Esophagus squamous epithelium (tissue), 5 donors: Measurements from ENCODE around the gene C4orf33. TPM values are rescaled to one million over a fixed set of nuclear protein-coding genes. Genes with fewer than 3 reads are reported as not detected.
"Not testable (repeated sequence)": the region's sequence is repeated elsewhere in the genome, so short reads cannot be mapped to it uniquely, and the experiment has no call there.

Source experiments
- DNase-seq: peaks from one replicate; lab custom pipeline; 2025; lab: John Stamatoyannopoulos, UW
- H3K27ac ChIP-seq, 4 donors: fragments of 200-600 bp; sonication (generic); one replicate each; pipeline ENCODE4 v1.5.1; 2016 to 2019; ENCODE audit warnings: mild to moderate bottlenecking in 1 of 4
- H3K27me3 ChIP-seq, 4 donors: fragments of 200-600 bp; sonication (generic); 1 replicate in 3 of 4; 2 replicates in 1 of 4; pipeline versions ENCODE4 v1.5.1 to v1.6.0; 2017 to 2021; ENCODE audit warnings: antibody characterized with exemption in 1 of 4
- H3K36me3 ChIP-seq, 3 donors: fragments of 200-600 bp; sonication (generic); one replicate each; pipeline ENCODE4 v1.5.1; 2016 to 2019
- H3K4me1 ChIP-seq, 3 donors: fragments of 200-600 bp; sonication (generic); one replicate each; pipeline ENCODE4 v1.5.1; 2017 to 2019
- H3K4me3 ChIP-seq, 4 donors: fragments of 200-600 bp; sonication (generic); 1 replicate in 3 of 4; 2 replicates in 1 of 4; pipeline ENCODE4 v1.5.1; 2016 to 2019; ENCODE audit warnings: mild to moderate bottlenecking in 2 of 4, moderate library complexity in 1 of 4
- H3K9me3 ChIP-seq, 3 donors: fragments of 200-600 bp; sonication (generic); one replicate each; pipeline ENCODE4 v1.5.1; 2016 to 2019
- POLR2A ChIP-seq, 4 donors: fragments of 450-650 bp; IDR thresholded peaks; one replicate each; pipeline ENCODE4 v1.6.1; 2017; ENCODE audit warnings: antibody characterized with exemption in 4 of 4, mild to moderate bottlenecking in 4 of 4, moderate library complexity in 3 of 4
- WGBS, 2 donors: methylation state at CpG; one replicate each; pipeline ENCODE4 v1.1.5; 2018; 5-methylcytosine and 5-hydroxymethylcytosine counted together
- intact Hi-C: fragments of 100-400 bp; cut with DNase I; formaldehyde crosslinking; loops from one replicate; pipeline ENCODE4 v1.15.0; 2022
- total RNA-seq, 4 donors: library from RNA; depleted of rRNA; stranded (reverse); fragments of >200 nt; gene quantifications; one replicate each; pipeline ENCODE4 v1.1.0, GENCODE V29; 2016
- TF ChIP-seq, protein P1 (sequence below), 6 experiments: fragments of 450-650 bp in 4 of 6; fragments of 200-600 bp in 2 of 6; sonication (generic) in 2 of 6; IDR thresholded peaks; one replicate each; pipeline ENCODE4 v1.5.1; 2016 to 2019; ENCODE audit warnings: antibody characterized with exemption in 6 of 6, mild to moderate bottlenecking in 4 of 6, moderate library complexity in 4 of 6
- donor health status: DM: yes; HTN: yes; CAD: no.

C4orf33 gene
- total RNA-seq, 4 donors from 2014 or later = 8.8 to 15.7 (median 10.8) TPM

DNA sequence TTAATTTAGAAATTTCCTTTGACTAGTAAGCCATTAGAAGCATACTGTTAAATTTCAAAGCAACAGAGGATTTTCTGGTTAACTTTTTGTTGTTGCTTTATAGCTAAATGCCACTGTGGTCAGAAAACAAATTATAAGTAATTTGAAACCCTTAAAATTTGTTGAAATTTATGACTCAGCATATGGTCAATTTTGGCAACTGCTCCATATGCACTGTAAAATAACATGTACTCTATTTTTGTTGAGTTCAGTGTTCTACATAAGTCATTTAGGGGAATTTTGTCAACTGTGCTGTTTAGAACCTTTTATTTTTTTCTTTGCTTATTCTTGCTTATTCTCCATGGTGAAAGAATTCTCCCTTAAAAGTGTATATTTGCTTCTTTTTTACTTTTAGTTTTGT lies 31.2 kb upstream of the C4orf33 start:
- Histone ChIP-seq H3K4me1 (no peaks in the 10 kb centered on the region), H3K4me3 (no peak overlapping the region), H3K27ac (no peak overlapping the region), H3K36me3 (peaks cover 0 to 31% (median 6%) of the 10 kb centered on the region in 3 donors), H3K9me3 (peaks cover 0 to 49% (median 40%) of the 10 kb centered on the region in 3 donors), H3K27me3 (no peaks in the 10 kb centered on the region)
- intact Hi-C loops = no loop called here
- TF ChIP-seq, protein P1, sequence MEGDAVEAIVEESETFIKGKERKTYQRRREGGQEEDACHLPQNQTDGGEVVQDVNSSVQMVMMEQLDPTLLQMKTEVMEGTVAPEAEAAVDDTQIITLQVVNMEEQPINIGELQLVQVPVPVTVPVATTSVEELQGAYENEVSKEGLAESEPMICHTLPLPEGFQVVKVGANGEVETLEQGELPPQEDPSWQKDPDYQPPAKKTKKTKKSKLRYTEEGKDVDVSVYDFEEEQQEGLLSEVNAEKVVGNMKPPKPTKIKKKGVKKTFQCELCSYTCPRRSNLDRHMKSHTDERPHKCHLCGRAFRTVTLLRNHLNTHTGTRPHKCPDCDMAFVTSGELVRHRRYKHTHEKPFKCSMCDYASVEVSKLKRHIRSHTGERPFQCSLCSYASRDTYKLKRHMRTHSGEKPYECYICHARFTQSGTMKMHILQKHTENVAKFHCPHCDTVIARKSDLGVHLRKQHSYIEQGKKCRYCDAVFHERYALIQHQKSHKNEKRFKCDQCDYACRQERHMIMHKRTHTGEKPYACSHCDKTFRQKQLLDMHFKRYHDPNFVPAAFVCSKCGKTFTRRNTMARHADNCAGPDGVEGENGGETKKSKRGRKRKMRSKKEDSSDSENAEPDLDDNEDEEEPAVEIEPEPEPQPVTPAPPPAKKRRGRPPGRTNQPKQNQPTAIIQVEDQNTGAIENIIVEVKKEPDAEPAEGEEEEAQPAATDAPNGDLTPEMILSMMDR (IDR thresholded peaks at IDR 0.05) = no peak
- TF ChIP-seq POLR2A (IDR thresholded peaks at IDR 0.05) = no peak
- no peak for DNase-seq

DNA sequence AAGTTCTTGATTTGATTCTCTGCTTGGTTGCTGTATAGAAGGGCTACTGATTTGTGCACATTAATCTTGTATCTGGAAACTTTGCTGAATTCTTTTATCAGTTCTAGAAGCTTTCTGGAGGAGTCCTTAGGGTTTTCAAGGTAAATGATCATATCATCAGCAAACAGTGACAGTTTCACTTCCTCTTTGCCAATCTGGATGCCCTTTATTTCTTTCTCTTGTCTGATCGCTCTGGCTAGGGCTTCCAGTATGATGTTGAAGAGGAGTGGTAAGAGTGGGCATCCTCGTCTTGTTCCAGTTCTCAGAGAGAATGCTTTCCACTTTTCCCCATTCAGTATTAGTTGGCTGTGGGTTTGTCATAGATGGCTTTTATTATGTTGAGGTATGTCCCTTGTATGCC lies 26.4 kb upstream of the C4orf33 start:
- H3K27me3 ChIP-seq, H3K4me3 ChIP-seq, H3K27ac ChIP-seq, intact Hi-C loops, H3K4me1 ChIP-seq, DNase-seq: not testable (repeated sequence)
- Histone ChIP-seq H3K36me3 (peaks cover 0 to 16% (median 0%) of the 10 kb centered on the region in 3 donors), H3K9me3 (peaks cover 0 to 14% (median 5%) of the 10 kb centered on the region in 3 donors)
- 92 to 94% methylated on average over 2 of the region's 2 CpGs for WGBS, 2 donors

DNA sequence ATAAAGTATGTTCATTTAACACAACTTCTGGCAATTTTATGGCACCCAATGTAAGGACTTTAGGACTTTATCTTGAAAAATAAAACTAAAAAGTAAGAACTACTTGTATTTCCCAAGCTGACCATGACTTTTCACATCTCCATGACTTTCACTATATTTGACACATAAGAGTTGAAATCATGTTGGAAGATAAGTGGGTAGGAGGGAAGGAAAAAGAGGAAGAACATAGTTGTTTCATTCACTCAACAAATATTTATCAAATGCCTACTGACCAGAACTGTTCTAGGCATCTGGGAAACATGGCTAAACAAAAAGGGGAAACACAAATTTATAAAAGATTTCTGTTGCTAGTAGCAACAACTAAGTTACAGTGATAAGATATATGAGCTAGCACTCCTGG lies 18.6 kb upstream of the C4orf33 start:
- TF ChIP-seq, protein P1 (IDR thresholded peaks at IDR 0.05) = no peak
- TF ChIP-seq POLR2A (IDR thresholded peaks at IDR 0.05) = no peak
- Histone ChIP-seq H3K27ac (no peak overlapping the region), H3K4me1 (no peaks in the 10 kb centered on the region), H3K9me3 (peaks cover 0 to under 1% (median 0%) of the 10 kb centered on the region in 3 donors), H3K36me3 (peaks cover 0 to 63% (median 14%) of the 10 kb centered on the region in 3 donors), H3K27me3 (no peaks in the 10 kb centered on the region), H3K4me3 (no peak overlapping the region)
- no peak for DNase-seq
- intact Hi-C loops = no loop called here

DNA sequence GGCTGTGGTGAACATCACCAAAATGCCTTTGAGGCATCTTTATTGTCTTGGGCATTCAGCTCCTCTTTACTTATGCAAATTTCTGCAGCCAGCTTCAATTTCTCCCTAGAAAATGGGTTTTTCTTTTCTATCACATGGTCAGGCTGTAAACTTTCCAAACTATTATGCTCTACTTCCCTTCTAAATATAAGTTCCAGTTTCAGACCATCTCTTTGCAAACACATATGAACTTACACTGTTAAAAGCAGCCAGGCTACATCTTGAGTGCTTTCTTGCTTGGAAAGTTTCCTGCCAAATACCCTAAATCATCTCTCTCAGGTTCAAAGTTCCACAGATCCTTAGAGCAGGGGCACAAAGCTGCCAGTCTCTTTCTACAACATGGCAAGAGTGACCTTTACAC lies 15.8 kb upstream of the C4orf33 start:
- no peak overlapping the region for H3K4me3 ChIP-seq
- TF ChIP-seq POLR2A (IDR thresholded peaks at IDR 0.05) = no peak
- TF ChIP-seq, protein P1 (IDR thresholded peaks at IDR 0.05) = no peak
- no peaks in the 10 kb centered on the region for H3K4me1 ChIP-seq
- H3K27ac ChIP-seq = no peak overlapping the region
- no peaks in the 10 kb centered on the region for H3K27me3 ChIP-seq
- intact Hi-C loops = no loop called here
- no peak for DNase-seq
- H3K36me3 ChIP-seq = peaks cover 0 to 53% (median 14%) of the 10 kb centered on the region in 3 donors
- H3K9me3 ChIP-seq = no peaks in the 10 kb centered on the region

DNA sequence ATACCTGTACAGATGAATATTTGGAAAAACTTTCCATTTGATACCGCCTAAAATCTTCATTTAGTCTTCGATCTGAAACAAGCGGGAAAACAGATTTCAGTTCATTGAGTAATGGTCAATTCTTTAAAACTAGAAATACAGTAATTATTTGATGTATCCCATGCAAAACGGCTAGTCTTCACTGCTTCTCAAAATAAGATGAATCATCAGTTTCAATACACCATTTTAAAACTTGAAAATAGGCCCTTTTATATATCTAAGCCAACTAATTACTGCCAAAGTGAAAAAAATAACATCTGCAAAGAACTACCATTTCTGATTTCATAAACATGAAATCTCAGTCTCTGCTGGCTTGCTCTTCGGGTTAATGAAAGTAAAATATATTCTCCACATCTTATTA lies 13.7 kb upstream of the C4orf33 start:
- no peak for TF ChIP-seq POLR2A (IDR thresholded peaks at IDR 0.05)
- TF ChIP-seq, protein P1 (IDR thresholded peaks at IDR 0.05) = no peak
- no peak overlapping the region for H3K27ac ChIP-seq
- DNase-seq = no peak
- no peaks in the 10 kb centered on the region for H3K27me3 ChIP-seq
- no peak overlapping the region for H3K4me3 ChIP-seq
- no peaks in the 10 kb centered on the region for H3K9me3 ChIP-seq
- H3K36me3 ChIP-seq = peaks cover 0 to 39% (median 14%) of the 10 kb centered on the region in 3 donors
- intact Hi-C loops = no loop called here
- H3K4me1 ChIP-seq = no peaks in the 10 kb centered on the region
- WGBS, 2 donors = 89 to 93% methylated on average over 5 of the region's 5 CpGs

DNA sequence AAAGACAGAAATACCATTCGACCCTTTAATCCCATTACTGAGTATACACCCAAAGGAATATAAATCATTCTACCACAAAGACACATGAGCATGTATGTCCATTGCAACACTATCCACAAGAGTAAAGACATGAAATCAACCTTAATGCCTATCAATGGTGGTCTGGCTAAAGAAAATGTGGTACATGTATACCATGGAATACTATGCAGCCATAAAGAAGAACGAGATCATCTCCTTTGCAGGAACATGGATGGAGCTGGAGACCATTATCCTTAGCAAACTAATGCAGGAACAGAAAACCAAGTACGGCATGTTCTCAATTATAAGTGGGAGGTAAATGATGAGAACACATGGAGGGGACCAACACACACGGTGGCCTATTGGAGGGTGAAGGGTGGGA lies 10.5 kb upstream of the C4orf33 start:
- no peak for DNase-seq
- Histone ChIP-seq H3K4me1 (no peaks in the 10 kb centered on the region), H3K4me3 (no peak overlapping the region), H3K36me3 (peaks cover 0 to 17% (median 7%) of the 10 kb centered on the region in 3 donors), H3K9me3 (no peaks in the 10 kb centered on the region), H3K27me3 (no peaks in the 10 kb centered on the region), H3K27ac (no peak overlapping the region)
- 96 to 99% methylated on average over 4 of the region's 4 CpGs for WGBS, 2 donors
- TF ChIP-seq, protein P1 (IDR thresholded peaks at IDR 0.05) = no peak
- TF ChIP-seq POLR2A (IDR thresholded peaks at IDR 0.05) = no peak
- intact Hi-C loops = no loop called here
